K562 (cell line): Measurements from ENCODE around the gene WDPCP. TPM values are rescaled to one million over a fixed set of nuclear protein-coding genes. Genes with fewer than 3 reads are reported as not detected.

Experiments used
- CBX5 ChIP-seq: IDR thresholded peaks from 2 replicates; pipeline ENCODE4 v1.6.1; 2014; ENCODE audit warnings: low read depth, borderline replicate concordance
- ESRRA ChIP-seq: fragments of 450-650 bp; IDR thresholded peaks from 2 replicates; pipeline ENCODE4 v1.6.1; 2014; ENCODE audit warnings: low read depth, mild to moderate bottlenecking, moderate library complexity, borderline replicate concordance
- ILK ChIP-seq: fragments of 450-650 bp; IDR thresholded peaks from 2 replicates; pipeline ENCODE4 v1.6.1; 2016; ENCODE audit warnings: missing genetic modification characterization, low read depth, mild to moderate bottlenecking, missing compliant biosample characterization, moderate library complexity, borderline replicate concordance
- KLF1 ChIP-seq: fragments of 450-650 bp; IDR thresholded peaks from 2 replicates; pipeline ENCODE4 v1.6.1; 2016; ENCODE audit warnings: missing genetic modification characterization, missing compliant biosample characterization
- NFIX ChIP-seq: fragments of 250-450 bp; sonication (Bioruptor Pico); IDR thresholded peaks from 2 replicates; pipeline ENCODE4 v1.4.0; 2020; ENCODE audit warnings: low read depth, mild to moderate bottlenecking, moderate library complexity
- PHF21A ChIP-seq: fragments of 450-650 bp; IDR thresholded peaks from 2 replicates; pipeline ENCODE4 v1.6.1; 2017; ENCODE audit warnings: low read depth, borderline replicate concordance
- RBFOX2 ChIP-seq: fragments of 200-400 bp; formaldehyde crosslinking; IDR thresholded peaks from 2 replicates; pipeline ENCODE4 v1.6.1; 2017; ENCODE audit warnings: low read depth, mild to moderate bottlenecking, low read length, moderate library complexity
- SIX5 ChIP-seq, 2 experiments: IDR thresholded peaks; 2 replicates each; pipeline ENCODE4 v1.6.1; 2011; ENCODE audit warnings: low read length in 2 of 2, borderline replicate concordance in 1 of 2, low read depth in 1 of 2, mild to moderate bottlenecking in 1 of 2, moderate library complexity in 1 of 2; ENCODE audit not compliant: insufficient read depth in 1 of 2
- SLC30A9 ChIP-seq: fragments of 250-450 bp; sonication (Bioruptor Pico); IDR thresholded peaks from 2 replicates; pipeline ENCODE4 v1.8.0; 2022; ENCODE audit warnings: mild to moderate bottlenecking, moderate library complexity
- SRSF3 ChIP-seq: fragments of 200-400 bp; formaldehyde crosslinking; IDR thresholded peaks from 2 replicates; pipeline ENCODE4 v1.6.1; 2016; ENCODE audit warnings: mild to moderate bottlenecking, low read length, moderate library complexity; ENCODE audit not compliant: insufficient read depth
- TCF3 ChIP-seq: sonication (generic); formaldehyde crosslinking; IDR thresholded peaks from 2 replicates; pipeline ENCODE4 v1.4.0; 2020; ENCODE audit warnings: mild to moderate bottlenecking, missing genetic modification reagents
- ZBTB7A ChIP-seq: IDR thresholded peaks from 2 replicates; pipeline ENCODE4 v1.6.1; 2011; ENCODE audit warnings: low read depth, mild to moderate bottlenecking, low read length, moderate library complexity, borderline replicate concordance; ENCODE audit not compliant: control insufficient read depth
- ZNF398 ChIP-seq: fragments of 250-450 bp; sonication (Bioruptor Pico); IDR thresholded peaks from 2 replicates; pipeline ENCODE4 v1.8.0; 2021; ENCODE audit warnings: moderate library complexity, mild to moderate bottlenecking, inconsistent platforms
- ZNF717 ChIP-seq: fragments of 250-450 bp; sonication (Bioruptor Pico); IDR thresholded peaks from 2 replicates; pipeline ENCODE4 v1.5.0; 2021
- polyA plus RNA-seq, 8 experiments: library from polyadenylated mRNA; depleted of rRNA in 4 of 8; stranded (reverse) in 5 of 8; unstranded in 3 of 8; fragments of >200 nt; fragmentation: Nextera tagmentation in 2 of 8; fragmentation: Illumina TruSeq in 1 of 8; extraction: Ambion mirVana in 2 of 8; extraction: Trizol in 1 of 8; gene quantifications; 2 replicates each; pipeline versions ENCODE4 v1.2.1 to v1.2.3, GENCODE V29; 2011 to 2014; ENCODE audit warnings: inconsistent platforms in 1 of 8, missing spikeins in 1 of 8
- total RNA-seq, 7 experiments: library from RNA; depleted of rRNA in 6 of 7; stranded (reverse); fragments of >200 nt in 6 of 7; fragmentation: Illumina TruSeq in 2 of 7; extraction: Trizol in 2 of 7; gene quantifications; 2 replicates each; pipeline versions ENCODE4 v1.2.1 to v1.2.3, GENCODE V29; 2011 to 2021; ENCODE audit warnings: low replicate concordance in 1 of 7
- TF ChIP-seq, protein P1 (sequence below): sonication (generic); formaldehyde crosslinking; IDR thresholded peaks from 2 replicates; pipeline ENCODE4 v1.8.1; 2023; ENCODE audit warnings: missing genetic modification reagents, mild to moderate bottlenecking, borderline replicate concordance
- TF ChIP-seq, protein P2 (sequence below): IDR thresholded peaks from 2 replicates; pipeline ENCODE4 v1.6.1; 2011; ENCODE audit warnings: borderline replicate concordance, low read depth, mild to moderate bottlenecking, moderate library complexity, low read length; ENCODE audit not compliant: insufficient read depth, poor library complexity, severe bottlenecking

The WDPCP gene
- total and polyA plus RNA-seq, 9 of the 15 experiments (the other 6 are each of a cell fraction or from before 2014, with no cell fraction given) = 1.4 to 6.4 (median 5.5) TPM

- TF ChIP-seq, protein P1, sequence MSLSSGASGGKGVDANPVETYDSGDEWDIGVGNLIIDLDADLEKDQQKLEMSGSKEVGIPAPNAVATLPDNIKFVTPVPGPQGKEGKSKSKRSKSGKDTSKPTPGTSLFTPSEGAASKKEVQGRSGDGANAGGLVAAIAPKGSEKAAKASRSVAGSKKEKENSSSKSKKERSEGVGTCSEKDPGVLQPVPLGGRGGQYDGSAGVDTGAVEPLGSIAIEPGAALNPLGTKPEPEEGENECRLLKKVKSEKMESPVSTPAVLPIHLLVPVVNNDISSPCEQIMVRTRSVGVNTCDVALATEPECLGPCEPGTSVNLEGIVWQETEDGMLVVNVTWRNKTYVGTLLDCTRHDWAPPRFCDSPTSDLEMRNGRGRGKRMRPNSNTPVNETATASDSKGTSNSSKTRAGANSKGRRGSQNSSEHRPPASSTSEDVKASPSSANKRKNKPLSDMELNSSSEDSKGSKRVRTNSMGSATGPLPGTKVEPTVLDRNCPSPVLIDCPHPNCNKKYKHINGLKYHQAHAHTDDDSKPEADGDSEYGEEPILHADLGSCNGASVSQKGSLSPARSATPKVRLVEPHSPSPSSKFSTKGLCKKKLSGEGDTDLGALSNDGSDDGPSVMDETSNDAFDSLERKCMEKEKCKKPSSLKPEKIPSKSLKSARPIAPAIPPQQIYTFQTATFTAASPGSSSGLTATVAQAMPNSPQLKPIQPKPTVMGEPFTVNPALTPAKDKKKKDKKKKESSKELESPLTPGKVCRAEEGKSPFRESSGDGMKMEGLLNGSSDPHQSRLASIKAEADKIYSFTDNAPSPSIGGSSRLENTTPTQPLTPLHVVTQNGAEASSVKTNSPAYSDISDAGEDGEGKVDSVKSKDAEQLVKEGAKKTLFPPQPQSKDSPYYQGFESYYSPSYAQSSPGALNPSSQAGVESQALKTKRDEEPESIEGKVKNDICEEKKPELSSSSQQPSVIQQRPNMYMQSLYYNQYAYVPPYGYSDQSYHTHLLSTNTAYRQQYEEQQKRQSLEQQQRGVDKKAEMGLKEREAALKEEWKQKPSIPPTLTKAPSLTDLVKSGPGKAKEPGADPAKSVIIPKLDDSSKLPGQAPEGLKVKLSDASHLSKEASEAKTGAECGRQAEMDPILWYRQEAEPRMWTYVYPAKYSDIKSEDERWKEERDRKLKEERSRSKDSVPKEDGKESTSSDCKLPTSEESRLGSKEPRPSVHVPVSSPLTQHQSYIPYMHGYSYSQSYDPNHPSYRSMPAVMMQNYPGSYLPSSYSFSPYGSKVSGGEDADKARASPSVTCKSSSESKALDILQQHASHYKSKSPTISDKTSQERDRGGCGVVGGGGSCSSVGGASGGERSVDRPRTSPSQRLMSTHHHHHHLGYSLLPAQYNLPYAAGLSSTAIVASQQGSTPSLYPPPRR (CRISPR knock-in tag) = no peak
- no peak for TF ChIP-seq ZNF717
- no peak for TF ChIP-seq RBFOX2
- peak; percentile 23; the same call in 1 of the 2 replicates for TF ChIP-seq ZBTB7A
- TF ChIP-seq ZNF398 (CRISPR knock-in tag) = no peak
- TF ChIP-seq, protein P2, sequence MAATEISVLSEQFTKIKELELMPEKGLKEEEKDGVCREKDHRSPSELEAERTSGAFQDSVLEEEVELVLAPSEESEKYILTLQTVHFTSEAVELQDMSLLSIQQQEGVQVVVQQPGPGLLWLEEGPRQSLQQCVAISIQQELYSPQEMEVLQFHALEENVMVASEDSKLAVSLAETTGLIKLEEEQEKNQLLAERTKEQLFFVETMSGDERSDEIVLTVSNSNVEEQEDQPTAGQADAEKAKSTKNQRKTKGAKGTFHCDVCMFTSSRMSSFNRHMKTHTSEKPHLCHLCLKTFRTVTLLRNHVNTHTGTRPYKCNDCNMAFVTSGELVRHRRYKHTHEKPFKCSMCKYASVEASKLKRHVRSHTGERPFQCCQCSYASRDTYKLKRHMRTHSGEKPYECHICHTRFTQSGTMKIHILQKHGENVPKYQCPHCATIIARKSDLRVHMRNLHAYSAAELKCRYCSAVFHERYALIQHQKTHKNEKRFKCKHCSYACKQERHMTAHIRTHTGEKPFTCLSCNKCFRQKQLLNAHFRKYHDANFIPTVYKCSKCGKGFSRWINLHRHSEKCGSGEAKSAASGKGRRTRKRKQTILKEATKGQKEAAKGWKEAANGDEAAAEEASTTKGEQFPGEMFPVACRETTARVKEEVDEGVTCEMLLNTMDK = no peak
- TF ChIP-seq ESRRA = no peak
- no peak for TF ChIP-seq TCF3 (CRISPR knock-in tag)
- no peak for TF ChIP-seq SIX5 (IDR thresholded peaks at IDR 0.05; ENCODE audit: borderline replicate concordance in 1 of 2, insufficient read depth in 1 of 2, low read depth in 1 of 2, low read length in 2 of 2)
- no peak for TF ChIP-seq SRSF3
- no peak for TF ChIP-seq KLF1 (tag)
- TF ChIP-seq CBX5 = no peak
- TF ChIP-seq NFIX (CRISPR knock-in tag) = no peak
- no peak for TF ChIP-seq SLC30A9 (CRISPR knock-in tag)
- no peak for TF ChIP-seq PHF21A
- no peak for TF ChIP-seq ILK (tag)
These were observed 163.8 kb downstream of the WDPCP start (continued) for GRCh38 chr2:63424329-63425078.
